HL-60 (cell line): ENCODE results near the gene BRSK1.

Source experiments
- DNase-seq, 2 experiments: peaks; one replicate each; pipeline ENCODE4 v3.0.0-alpha.2; 2010 to 2020; ENCODE audit warnings: low read depth in 1 of 2, low spot score in 1 of 2
- H3K27ac ChIP-seq: fragments of 250-450 bp; sonication (Bioruptor Pico); replicated peaks from 2 replicates; pipeline ENCODE4 v1.5.1; 2020; ENCODE audit warnings: mild to moderate bottlenecking, moderate library complexity
- H3K27me3 ChIP-seq: fragments of 250-450 bp; sonication (Bioruptor Pico); 2 replicates; pipeline ENCODE4 v1.5.1; 2021; ENCODE audit warnings: mild to moderate bottlenecking, moderate library complexity; ENCODE audit not compliant: insufficient read depth, poor library complexity, severe bottlenecking
- H3K4me3 ChIP-seq: replicated peaks from 2 replicates; pipeline ENCODE4 v1.5.1; 2011; ENCODE audit warnings: mild to moderate bottlenecking, control low read depth, low read length; ENCODE audit not compliant: insufficient read depth
- GABPA ChIP-seq: IDR thresholded peaks from 2 replicates; pipeline ENCODE4 v1.6.1; 2012; ENCODE audit warnings: low read depth
- POLR2AphosphoS5 ChIP-seq: IDR thresholded peaks from 2 replicates; pipeline ENCODE4 v1.6.1; 2012; ENCODE audit warnings: low read depth
- REST ChIP-seq: IDR thresholded peaks from 2 replicates; pipeline ENCODE4 v1.6.1; 2012; ENCODE audit warnings: low read depth; ENCODE audit not compliant: insufficient replicate concordance
- SPI1 ChIP-seq: IDR thresholded peaks from 2 replicates; pipeline ENCODE4 v1.6.1; 2012; ENCODE audit warnings: low read depth, mild to moderate bottlenecking, borderline replicate concordance
- TF ChIP-seq, protein P1 (sequence below): IDR thresholded peaks from one replicate; pipeline ENCODE4 v1.5.1; 2011; ENCODE audit warnings: low read length, control low read depth, inconsistent platforms; ENCODE audit not compliant: insufficient read depth

Gene BRSK1

DNA sequence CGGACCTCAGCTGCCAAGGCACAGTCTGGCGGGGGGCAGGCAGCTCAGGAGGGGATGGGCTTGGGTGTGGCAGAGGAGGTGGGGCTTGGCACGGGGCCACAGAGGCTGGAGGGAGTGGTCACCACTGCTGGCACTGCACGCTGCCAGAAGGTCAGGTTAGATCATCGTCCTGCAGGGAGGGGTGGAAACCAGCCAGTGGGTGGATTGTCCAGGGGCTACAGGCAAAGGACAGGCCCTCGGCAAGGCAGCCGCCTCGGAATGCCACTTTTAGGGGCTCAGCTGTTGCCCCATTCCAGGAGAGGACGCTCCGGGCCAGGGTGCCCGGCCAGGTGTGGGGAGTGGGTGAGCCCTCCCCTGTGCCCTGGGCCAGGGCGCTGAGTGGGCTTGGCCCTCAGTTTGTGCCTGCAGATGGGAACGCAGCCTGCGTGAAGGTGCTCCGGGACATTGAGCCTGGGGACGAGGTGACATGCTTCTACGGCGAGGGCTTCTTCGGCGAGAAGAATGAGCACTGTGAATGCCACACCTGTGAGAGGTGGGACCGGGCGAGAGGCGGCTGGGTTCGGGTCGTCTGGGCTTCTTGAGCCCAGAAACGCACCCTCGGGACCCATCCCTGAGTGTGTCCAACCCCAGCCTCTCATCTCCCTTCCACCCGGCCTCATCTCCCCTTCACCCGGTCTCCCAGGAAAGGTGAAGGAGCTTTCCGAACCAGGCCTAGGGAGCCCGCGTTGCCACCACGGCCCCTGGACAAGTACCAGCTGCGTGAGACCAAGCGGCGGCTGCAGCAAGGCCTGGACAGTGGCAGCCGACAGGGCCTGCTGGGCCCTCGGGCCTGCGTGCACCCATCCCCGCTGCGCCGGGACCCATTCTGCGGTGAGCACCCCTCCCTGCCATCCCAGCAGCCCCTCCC lies 62.3 kb downstream of the BRSK1 start:
- Histone ChIP-seq H3K27ac (no peak overlapping the region), H3K4me3 (no peak overlapping the region), H3K27me3 (no peaks in the 10 kb centered on the region)
- TF ChIP-seq, protein P1, sequence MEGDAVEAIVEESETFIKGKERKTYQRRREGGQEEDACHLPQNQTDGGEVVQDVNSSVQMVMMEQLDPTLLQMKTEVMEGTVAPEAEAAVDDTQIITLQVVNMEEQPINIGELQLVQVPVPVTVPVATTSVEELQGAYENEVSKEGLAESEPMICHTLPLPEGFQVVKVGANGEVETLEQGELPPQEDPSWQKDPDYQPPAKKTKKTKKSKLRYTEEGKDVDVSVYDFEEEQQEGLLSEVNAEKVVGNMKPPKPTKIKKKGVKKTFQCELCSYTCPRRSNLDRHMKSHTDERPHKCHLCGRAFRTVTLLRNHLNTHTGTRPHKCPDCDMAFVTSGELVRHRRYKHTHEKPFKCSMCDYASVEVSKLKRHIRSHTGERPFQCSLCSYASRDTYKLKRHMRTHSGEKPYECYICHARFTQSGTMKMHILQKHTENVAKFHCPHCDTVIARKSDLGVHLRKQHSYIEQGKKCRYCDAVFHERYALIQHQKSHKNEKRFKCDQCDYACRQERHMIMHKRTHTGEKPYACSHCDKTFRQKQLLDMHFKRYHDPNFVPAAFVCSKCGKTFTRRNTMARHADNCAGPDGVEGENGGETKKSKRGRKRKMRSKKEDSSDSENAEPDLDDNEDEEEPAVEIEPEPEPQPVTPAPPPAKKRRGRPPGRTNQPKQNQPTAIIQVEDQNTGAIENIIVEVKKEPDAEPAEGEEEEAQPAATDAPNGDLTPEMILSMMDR, result no peak
- TF ChIP-seq SPI1, result no peak
- no peak for TF ChIP-seq REST
- no peak for TF ChIP-seq GABPA
- TF ChIP-seq POLR2AphosphoS5, result no peak
- no peak for DNase-seq

GRCh38 chr19:55346725-55347441 lies 63.1 kb downstream of the BRSK1 start:
- TF ChIP-seq POLR2AphosphoS5 (no peak), REST (no peak), GABPA (no peak), SPI1 (no peak)
- TF ChIP-seq, protein P1, result no peak
- no peak overlapping the region for H3K4me3 ChIP-seq

DNA sequence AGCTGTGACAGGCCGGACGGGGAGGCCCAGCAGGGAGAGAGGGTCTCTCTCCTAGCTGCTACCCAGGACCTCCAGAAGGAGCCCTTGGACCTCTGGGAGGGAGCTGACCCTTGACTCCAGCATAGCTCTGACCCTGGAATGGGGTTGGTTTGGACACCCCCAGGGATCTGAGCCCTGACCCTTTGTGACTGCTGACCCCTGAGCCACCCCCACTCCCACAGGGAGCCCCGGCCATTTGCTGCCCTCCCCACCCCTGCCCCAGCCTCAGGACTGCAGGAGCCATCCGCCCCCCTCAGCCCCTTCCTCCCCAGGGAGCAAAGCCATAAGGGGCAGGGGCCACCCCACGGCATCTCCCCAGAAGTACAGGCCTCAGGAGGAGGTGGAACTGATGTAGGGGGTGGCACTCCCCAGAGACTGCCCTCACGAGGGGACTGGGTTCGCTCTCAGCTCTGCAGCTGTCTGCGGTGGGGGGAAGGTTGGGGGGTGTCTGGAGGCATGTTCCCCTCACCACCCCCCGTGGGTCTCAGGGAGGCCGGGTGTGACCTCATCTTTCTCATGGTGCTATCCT lies 63.7 kb downstream of the BRSK1 start:
- Histone ChIP-seq H3K27me3 (peaks cover 4% of the 10 kb centered on the region), H3K4me3 (no peak overlapping the region), H3K27ac (no peak overlapping the region)
- TF ChIP-seq GABPA (no peak), REST (no peak), POLR2AphosphoS5 (no peak), SPI1 (no peak)
- TF ChIP-seq, protein P1, result no peak
- no peak for DNase-seq

More at GRCh38 chr19:55346725-55347441, 63.1 kb downstream of the BRSK1 start:
- Histone ChIP-seq H3K27me3 (no peaks in the 10 kb centered on the region), H3K27ac (no peak overlapping the region)
- no peak for DNase-seq
